Thyroid gland (tissue), 4 donors: ENCODE measurements around the gene TFF2.

Experiments
- POLR2A ChIP-seq, 2 donors: fragments of 450-650 bp; IDR thresholded peaks; one replicate each; pipeline ENCODE4 v1.6.1; 2017; ENCODE audit warnings: antibody characterized with exemption in 2 of 2, mild to moderate bottlenecking in 2 of 2, moderate library complexity in 1 of 2
- TF ChIP-seq, protein P1 (sequence below), 6 experiments: fragments of 200-600 bp in 3 of 6; fragments of 450-650 bp in 3 of 6; sonication (generic) in 3 of 6; IDR thresholded peaks; one replicate each; pipeline ENCODE4 v1.5.1; 2016 to 2019; ENCODE audit warnings: antibody characterized with exemption in 6 of 6, mild to moderate bottlenecking in 2 of 6, inconsistent platforms in 1 of 6, moderate library complexity in 1 of 6

DNA sequence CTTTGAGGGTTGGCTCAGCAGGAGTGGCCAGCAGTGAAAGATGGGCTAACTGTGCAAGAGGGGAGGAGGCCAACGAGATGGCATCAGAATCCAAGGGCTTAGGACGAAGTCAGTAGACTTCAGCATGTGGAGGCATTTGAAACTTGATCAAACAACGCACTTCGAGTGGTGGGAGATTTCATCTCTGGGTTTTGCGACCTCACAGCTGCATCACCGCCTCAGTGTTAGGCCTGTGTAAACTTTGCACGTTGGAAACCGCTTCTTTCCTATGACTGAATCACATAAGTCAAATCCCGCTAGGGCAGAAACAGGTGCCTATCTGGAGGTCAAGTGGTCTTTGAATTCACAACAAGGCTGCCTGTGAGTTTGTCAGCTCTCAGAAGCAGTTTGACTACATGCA lies 53.4 kb downstream of the TFF2 start:
- TF ChIP-seq, protein P1, sequence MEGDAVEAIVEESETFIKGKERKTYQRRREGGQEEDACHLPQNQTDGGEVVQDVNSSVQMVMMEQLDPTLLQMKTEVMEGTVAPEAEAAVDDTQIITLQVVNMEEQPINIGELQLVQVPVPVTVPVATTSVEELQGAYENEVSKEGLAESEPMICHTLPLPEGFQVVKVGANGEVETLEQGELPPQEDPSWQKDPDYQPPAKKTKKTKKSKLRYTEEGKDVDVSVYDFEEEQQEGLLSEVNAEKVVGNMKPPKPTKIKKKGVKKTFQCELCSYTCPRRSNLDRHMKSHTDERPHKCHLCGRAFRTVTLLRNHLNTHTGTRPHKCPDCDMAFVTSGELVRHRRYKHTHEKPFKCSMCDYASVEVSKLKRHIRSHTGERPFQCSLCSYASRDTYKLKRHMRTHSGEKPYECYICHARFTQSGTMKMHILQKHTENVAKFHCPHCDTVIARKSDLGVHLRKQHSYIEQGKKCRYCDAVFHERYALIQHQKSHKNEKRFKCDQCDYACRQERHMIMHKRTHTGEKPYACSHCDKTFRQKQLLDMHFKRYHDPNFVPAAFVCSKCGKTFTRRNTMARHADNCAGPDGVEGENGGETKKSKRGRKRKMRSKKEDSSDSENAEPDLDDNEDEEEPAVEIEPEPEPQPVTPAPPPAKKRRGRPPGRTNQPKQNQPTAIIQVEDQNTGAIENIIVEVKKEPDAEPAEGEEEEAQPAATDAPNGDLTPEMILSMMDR (IDR thresholded peaks at IDR 0.05): no peak
- TF ChIP-seq POLR2A (IDR thresholded peaks at IDR 0.05): no peak
